ENCODE results near the gene TAS2R8.

- TF ChIP-seq EZH2 (IDR thresholded peaks at IDR 0.05; ENCODE audit: low read depth), result no peak
- TF ChIP-seq CTCF (conservative IDR thresholded peaks at IDR 0.05), result no peak
These were observed 4.9 kb upstream of the TAS2R8 start for GRCh38 chr12:10811883-10812536.
